Hepatocyte (in vitro differentiated cells): ENCODE results near the gene TMEM223. TPM values are rescaled to one million over a fixed set of nuclear protein-coding genes. Genes with fewer than 3 reads are reported as not detected.

ENCODE experiments used
- DNase-seq: peaks from one replicate; pipeline ENCODE4 v3.0.0-alpha.2; 2016; ENCODE audit warnings: low spot score
- H2AFZ ChIP-seq: fragments of 200-600 bp; sonication (generic); 2 replicates; pipeline ENCODE4 v1.6.0; 2016; ENCODE audit warnings: antibody characterized with exemption, mild to moderate bottlenecking
- H3K27ac ChIP-seq: fragments of 200-600 bp; sonication (generic); 2 replicates; pipeline ENCODE4 v1.5.1; 2016; ENCODE audit warnings: mild to moderate bottlenecking
- H3K27me3 ChIP-seq: fragments of 200-600 bp; sonication (generic); 2 replicates; pipeline ENCODE4 v1.6.1; 2016
- H3K36me3 ChIP-seq: fragments of 200-600 bp; sonication (generic); replicated peaks from 2 replicates; pipeline ENCODE4 v1.5.1; 2016; ENCODE audit warnings: low read depth; ENCODE audit not compliant: insufficient read depth
- H3K4me1 ChIP-seq: fragments of 200-600 bp; sonication (generic); 2 replicates; pipeline ENCODE4 v1.5.1; 2016; ENCODE audit warnings: mild to moderate bottlenecking, moderate library complexity; ENCODE audit not compliant: insufficient read depth
- H3K4me2 ChIP-seq: fragments of 200-600 bp; sonication (generic); 2 replicates; pipeline ENCODE4 v1.6.0; 2016
- H3K4me3 ChIP-seq: fragments of 200-600 bp; sonication (generic); 2 replicates; pipeline ENCODE4 v1.5.1; 2016; ENCODE audit warnings: mild to moderate bottlenecking
- H3K79me2 ChIP-seq: fragments of 200-600 bp; sonication (generic); 2 replicates; pipeline ENCODE4 v1.6.0; 2017; ENCODE audit warnings: mild to moderate bottlenecking
- H3K9me2 ChIP-seq: fragments of 200-600 bp; sonication (generic); replicated peaks from 2 replicates; pipeline ENCODE4 v1.6.0; 2017; ENCODE audit warnings: mild to moderate bottlenecking; ENCODE audit not compliant: insufficient read depth
- H3K9me3 ChIP-seq: fragments of 200-600 bp; sonication (generic); 2 replicates; pipeline ENCODE4 v1.5.1; 2016; ENCODE audit warnings: low read depth, mild to moderate bottlenecking
- H4K20me1 ChIP-seq: fragments of 200-600 bp; sonication (generic); 2 replicates; pipeline ENCODE4 v1.6.0; 2016; ENCODE audit warnings: mild to moderate bottlenecking; ENCODE audit not compliant: insufficient read depth, poor library complexity, severe bottlenecking
- CTCF ChIP-seq: fragments of 200-600 bp; sonication (generic); IDR thresholded peaks from 2 replicates; pipeline ENCODE4 v1.5.1; 2016; ENCODE audit warnings: antibody characterized with exemption, mild to moderate bottlenecking; ENCODE audit not compliant: poor library complexity
- EZH2 ChIP-seq: fragments of 200-600 bp; sonication (generic); IDR thresholded peaks from 2 replicates; pipeline ENCODE4 v1.6.1; 2016; ENCODE audit warnings: antibody characterized with exemption, mild to moderate bottlenecking, borderline replicate concordance
- EZH2phosphoT487 ChIP-seq: fragments of 200-600 bp; sonication (generic); IDR thresholded peaks from one replicate; pipeline ENCODE4 v1.6.1; 2018; ENCODE audit warnings: antibody characterized with exemption, mild to moderate bottlenecking, low read depth, moderate library complexity; ENCODE audit not compliant: unreplicated experiment, severe bottlenecking
- WGBS: methylation state at CpG from one replicate; pipeline ENCODE4 v1.1.6; 2016; ENCODE audit warnings: low lambda C conversion rate; ENCODE audit errors: missing lambda C conversion rate; 5-methylcytosine and 5-hydroxymethylcytosine counted together
- polyA plus RNA-seq: library from polyadenylated mRNA; unstranded; fragments of >200 nt; fragmentation: Nextera tagmentation; extraction: Ambion mirVana; gene quantifications from 2 replicates; pipeline ENCODE4 v1.2.1, GENCODE V29; 2016
- total RNA-seq: library from RNA; depleted of rRNA; stranded (reverse); fragments of >200 nt; gene quantifications from 2 replicates; pipeline ENCODE4 v1.2.3, GENCODE V29; 2014

Gene TMEM223
- total and polyA plus RNA-seq, 2 experiments from 2014 or later, result 28.4 to 30.3 TPM

- Histone ChIP-seq H3K4me3 (no peak overlapping the region), H3K4me1 (peaks cover 32% of the 10 kb centered on the region), H4K20me1 (no peaks in the 10 kb centered on the region), H3K27me3 (no peaks in the 10 kb centered on the region), H3K9me2 (no peaks in the 10 kb centered on the region), H3K4me2 (peak overlapping the region; percentile 92), H3K27ac (peak overlapping the region; percentile 73), H2AFZ (peak overlapping the region; percentile 10), H3K9me3 (no peaks in the 10 kb centered on the region), H3K79me2 (peaks cover 43% of the 10 kb centered on the region), H3K36me3 (no peaks in the 10 kb centered on the region)
- TF ChIP-seq CTCF, result no peak
- TF ChIP-seq EZH2phosphoT487, result no peak
- TF ChIP-seq EZH2, result no peak
- 23% methylated on average over 11 of the region's 11 CpGs for WGBS
- DNase-seq, result peak; percentile 59
Observed at GRCh38 chr11:62792202-62792575, 383 bp upstream of the TMEM223 start.

DNA sequence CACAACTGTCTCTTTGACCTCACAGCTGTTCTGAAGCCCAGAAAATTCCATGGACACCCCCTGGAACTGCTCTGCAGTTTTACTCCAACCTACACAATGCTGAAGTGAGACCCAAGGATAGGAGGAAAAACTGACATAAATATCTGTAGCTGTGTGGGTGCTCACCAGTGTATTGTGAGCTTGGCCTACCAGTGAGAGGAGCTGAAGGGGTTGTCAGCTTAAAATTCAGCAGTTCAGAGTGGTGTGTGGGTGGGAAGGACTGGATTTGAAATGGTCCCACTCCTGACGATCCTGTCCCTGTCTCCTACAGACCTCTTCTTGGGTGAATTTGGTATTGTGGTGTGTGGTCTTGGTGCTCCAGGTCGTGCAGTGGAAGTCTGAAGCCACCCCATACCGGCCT, 2.2 kb downstream of the TMEM223 start:
- no peak overlapping the region for H3K27ac ChIP-seq
- no peak for DNase-seq
- H3K4me1 ChIP-seq, result peaks cover 40% of the 10 kb centered on the region
- no peak overlapping the region for H3K4me2 ChIP-seq
- H2AFZ ChIP-seq, result no peak overlapping the region
- TF ChIP-seq EZH2, result no peak
- no peak for TF ChIP-seq EZH2phosphoT487
- TF ChIP-seq CTCF, result no peak
- H3K9me2 ChIP-seq, result no peaks in the 10 kb centered on the region
- no peaks in the 10 kb centered on the region for H4K20me1 ChIP-seq
- peaks cover 55% of the 10 kb centered on the region for H3K79me2 ChIP-seq
- no peaks in the 10 kb centered on the region for H3K9me3 ChIP-seq
- H3K27me3 ChIP-seq, result no peaks in the 10 kb centered on the region
- WGBS, result 100% methylated on average over 2 of the region's 3 CpGs
- H3K4me3 ChIP-seq, result no peak overlapping the region
- H3K36me3 ChIP-seq, result no peaks in the 10 kb centered on the region

DNA sequence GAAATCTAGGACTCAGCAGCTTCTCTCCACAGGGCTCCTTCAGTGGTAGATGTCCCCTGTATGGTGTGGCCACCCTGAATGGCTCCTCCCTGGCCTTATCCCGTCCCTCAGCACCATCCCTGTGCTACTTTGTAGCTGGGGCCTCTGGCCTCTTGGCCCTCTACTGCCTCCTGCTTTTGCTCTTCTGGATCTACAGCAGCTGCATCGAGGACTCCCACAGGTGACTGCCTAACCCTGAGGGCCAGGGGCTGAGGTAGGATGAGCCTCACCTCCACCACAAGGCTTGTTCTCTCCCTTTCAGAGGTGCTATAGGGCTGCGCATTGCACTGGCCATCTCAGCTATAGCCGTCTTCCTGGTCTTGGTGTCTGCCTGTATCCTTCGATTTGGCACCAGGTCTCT, 2.8 kb downstream of the TMEM223 start:
- H3K4me1 ChIP-seq, result peaks cover 40% of the 10 kb centered on the region

DNA sequence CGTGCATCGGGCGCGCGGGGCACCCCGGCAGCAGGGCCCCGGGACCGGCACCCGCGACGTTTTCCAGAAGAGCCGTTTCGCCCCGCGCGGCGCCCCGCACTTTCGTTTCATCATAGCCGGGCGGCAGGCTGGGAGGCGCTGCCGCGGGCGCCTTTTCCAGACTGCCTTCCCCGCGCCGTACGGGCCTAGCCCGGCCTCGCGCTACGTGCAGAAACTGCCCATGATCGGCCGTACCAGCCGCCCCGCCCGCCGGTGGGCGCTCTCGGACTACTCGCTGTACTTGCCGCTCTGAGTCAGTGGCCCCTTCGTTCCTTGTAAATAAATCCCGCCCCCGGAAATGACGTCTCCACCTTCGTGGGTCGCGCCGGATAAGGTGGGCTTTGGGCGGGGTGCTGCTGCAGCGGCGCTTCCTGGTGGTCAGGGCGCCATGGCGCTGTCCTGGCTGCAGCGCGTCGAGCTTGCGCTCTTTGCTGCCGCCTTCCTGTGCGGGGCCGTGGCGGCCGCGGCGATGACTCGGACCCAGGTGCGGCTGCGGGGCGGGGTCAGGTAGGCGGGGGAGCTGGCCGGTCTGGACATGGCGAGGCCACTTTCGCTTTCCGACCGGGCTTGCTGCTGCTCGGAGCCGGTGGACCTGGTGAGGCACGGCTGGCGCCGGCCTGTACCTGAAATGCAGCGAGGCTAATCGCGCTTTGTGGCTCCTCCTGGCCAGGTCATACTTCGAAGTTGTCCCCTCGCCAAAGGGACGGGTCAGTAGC, 4.6 kb downstream of the TMEM223 start, which contains the start of gene TMEM179B:
Gene TMEM179B, plus strand, starts transcription at position 398 of the 755 bp plus-strand sequence. Its CDS starts 30 bp downstream, at position 428.
- Histone ChIP-seq H3K27ac (peak within 1 kb of the TSS; percentile 93), H3K79me2 (peaks cover 58% of the 10 kb centered on the region), H2AFZ (peak within 1 kb of the TSS; percentile 62), H4K20me1 (no peaks in the 10 kb centered on the region), H3K9me2 (no peaks in the 10 kb centered on the region), H3K36me3 (no peaks in the 10 kb centered on the region), H3K27me3 (no peaks in the 10 kb centered on the region), H3K4me1 (peaks cover 29% of the 10 kb centered on the region), H3K4me2 (peak within 1 kb of the TSS; percentile 91), H3K4me3 (peak within 1 kb of the TSS; percentile 76), H3K9me3 (no peaks in the 10 kb centered on the region)
- WGBS, result under 1% methylated on average over 87 of the region's 88 CpGs
- peak; percentile 63 for TF ChIP-seq CTCF
- no peak for TF ChIP-seq EZH2
- DNase-seq, result peak; percentile 100

More for the DNA sequence above, 2.8 kb downstream of the TMEM223 start:
- no peak overlapping the region for H3K4me3 ChIP-seq
- no peak for TF ChIP-seq EZH2
- TF ChIP-seq EZH2phosphoT487, result no peak
- peak overlapping the region; percentile 91 for H3K4me2 ChIP-seq
- H3K36me3 ChIP-seq, result no peaks in the 10 kb centered on the region
- no peak overlapping the region for H2AFZ ChIP-seq
- H3K27me3 ChIP-seq, result no peaks in the 10 kb centered on the region
- no peaks in the 10 kb centered on the region for H4K20me1 ChIP-seq
- peaks cover 58% of the 10 kb centered on the region for H3K79me2 ChIP-seq
- no peak overlapping the region for H3K27ac ChIP-seq
- H3K9me3 ChIP-seq, result no peaks in the 10 kb centered on the region
- 86% methylated on average over 5 of the region's 5 CpGs for WGBS
- no peak for DNase-seq
- no peaks in the 10 kb centered on the region for H3K9me2 ChIP-seq
